Right renal cortex interstitium (tissue), 3 donors: Measurements from ENCODE around the gene MBD3. TPM values are rescaled to one million over a fixed set of nuclear protein-coding genes. Genes with fewer than 3 reads are reported as not detected.

Experiments
- DNase-seq, 3 donors: peaks; one replicate each; pipeline ENCODE4 v3.0.0-alpha.2; 2013; ENCODE audit warnings: low read depth in 3 of 3, low spot score in 2 of 3
- polyA plus RNA-seq, 3 donors: library from polyadenylated mRNA; unstranded; fragments of 120-200 nt; gene quantifications; one replicate each; pipeline ENCODE4 v1.2.1, GENCODE V29; 2013; ENCODE audit not compliant: insufficient read length in 3 of 3

MBD3 gene
- polyA plus RNA-seq, 3 donors: 38.1 to 45.5 (median 40.2) TPM

GRCh38 chr19:1524287-1524971, 68.2 kb downstream of the MBD3 start:
- DNase-seq: no peak

Other genes with a start within 250 kb of the MBD3 start
- 10 to 100 TPM; 40.1 to 50.2 (median 42.7) TPM for gene NDUFS7, start 209.0 kb downstream of the MBD3 start, polyA plus RNA-seq
- 10 to 100 TPM; 22.2 to 25.9 (median 25.8) TPM for gene GAMT, start 191.3 kb downstream of the MBD3 start, polyA plus RNA-seq
- 10 to 100 TPM; 69.2 to 70.7 (median 69.7) TPM for gene DAZAP1, start 185.3 kb downstream of the MBD3 start, polyA plus RNA-seq
- gene RPS15, start 154.5 kb downstream of the MBD3 start, polyA plus RNA-seq: 100 to 1,000 TPM; 540 to 667 (median 584) TPM
- gene APC2, start 142.7 kb downstream of the MBD3 start, polyA plus RNA-seq: 1 to 10 TPM in 2 of 3 donors, under 1 TPM in 1; 0.86 to 1.1 (median 1.0) TPM
- 10 to 100 TPM; 17.4 to 21.2 (median 18.5) TPM for gene C19orf25, start 113.7 kb downstream of the MBD3 start, polyA plus RNA-seq
- gene PCSK4, start 102.5 kb downstream of the MBD3 start, polyA plus RNA-seq: 1 to 10 TPM; 2.7 to 4.4 (median 3.3) TPM
- gene REEP6, start 101.7 kb downstream of the MBD3 start, polyA plus RNA-seq: 10 to 100 TPM in 2 of 3 donors, 1 to 10 TPM in 1; 9.0 to 16.3 (median 13.3) TPM
- gene ADAMTSL5, start 79.8 kb downstream of the MBD3 start, polyA plus RNA-seq: under 1 TPM; 0.52 to 0.61 (median 0.54) TPM
- gene PLK5, start 68.8 kb downstream of the MBD3 start, polyA plus RNA-seq: under 1 TPM; 0.07 to 0.16 (median 0.11) TPM
- 10 to 100 TPM; 16.7 to 20.2 (median 18.0) TPM for gene MEX3D, start 24.5 kb downstream of the MBD3 start, polyA plus RNA-seq
- gene UQCR11, start 12.6 kb upstream of the MBD3 start, polyA plus RNA-seq: 100 to 1,000 TPM in 1 of 3 donors, 10 to 100 TPM in 2; 81.1 to 117 (median 92.1) TPM
- gene TCF3, start 59.8 kb upstream of the MBD3 start, polyA plus RNA-seq: 10 to 100 TPM; 81.6 to 91.5 (median 87.9) TPM
- under 1 TPM in 1 of 3 donors, not detected in 2; 0.01 TPM for gene ONECUT3, start 160.6 kb upstream of the MBD3 start, polyA plus RNA-seq
- under 1 TPM; 0.45 to 0.65 (median 0.62) TPM for gene ATP8B3, start 219.4 kb upstream of the MBD3 start, polyA plus RNA-seq